SK-N-SH treated with all-trans-retinoic acid at 6 μM for 48 hours (cell line): ENCODE results near the gene GABBR1.

Experiments used
- CSDC2 ChIP-seq: fragments of 250-450 bp; sonication (Bioruptor Pico); IDR thresholded peaks from 2 replicates; pipeline ENCODE4 v1.5.0; 2020; ENCODE audit warnings: mild to moderate bottlenecking, moderate library complexity
- ESRRG ChIP-seq: fragments of 250-450 bp; sonication (Bioruptor Pico); IDR thresholded peaks from 2 replicates; pipeline ENCODE4 v1.6.1; 2021; ENCODE audit warnings: mild to moderate bottlenecking
- GLIS3 ChIP-seq: fragments of 250-450 bp; sonication (Bioruptor Pico); IDR thresholded peaks from 2 replicates; pipeline ENCODE4 v1.5.0; 2020; ENCODE audit warnings: mild to moderate bottlenecking, moderate library complexity
- ISL1 ChIP-seq: fragments of 250-450 bp; sonication (Bioruptor Pico); IDR thresholded peaks from 2 replicates; pipeline ENCODE4 v2.1.2; 2022; ENCODE audit warnings: mild to moderate bottlenecking, moderate library complexity
- OSR1 ChIP-seq: fragments of 250-450 bp; sonication (Bioruptor Pico); IDR thresholded peaks from 2 replicates; pipeline ENCODE4 v1.8.0; 2022; ENCODE audit warnings: moderate library complexity, mild to moderate bottlenecking, inconsistent platforms
- PATZ1 ChIP-seq: fragments of 250-450 bp; sonication (Bioruptor Pico); IDR thresholded peaks from 2 replicates; pipeline ENCODE4 v1.8.0; 2020; ENCODE audit warnings: mild to moderate bottlenecking, moderate library complexity, borderline replicate concordance
- PPARA ChIP-seq: fragments of 250-450 bp; sonication (Bioruptor Pico); IDR thresholded peaks from 2 replicates; pipeline ENCODE4 v1.5.0; 2020; ENCODE audit warnings: mild to moderate bottlenecking, borderline replicate concordance
- RARB ChIP-seq: fragments of 250-450 bp; sonication (Bioruptor Pico); IDR thresholded peaks from 2 replicates; pipeline ENCODE4 v1.8.0; 2021; ENCODE audit warnings: mild to moderate bottlenecking, moderate library complexity
- SNAI2 ChIP-seq: fragments of 250-450 bp; sonication (Bioruptor Pico); IDR thresholded peaks from 2 replicates; pipeline ENCODE4 v1.5.0; 2020; ENCODE audit warnings: mild to moderate bottlenecking, moderate library complexity
- TCF4 ChIP-seq: fragments of 250-450 bp; sonication (Bioruptor Pico); IDR thresholded peaks from 2 replicates; pipeline ENCODE4 v1.8.0; 2021; ENCODE audit warnings: mild to moderate bottlenecking, moderate library complexity, borderline replicate concordance
- TF ChIP-seq, protein P1 (sequence below): fragments of 250-450 bp; sonication (Bioruptor Pico); IDR thresholded peaks from 2 replicates; pipeline ENCODE4 v1.5.1; 2021; ENCODE audit warnings: mild to moderate bottlenecking, moderate library complexity

- TF ChIP-seq ESRRG (CRISPR knock-in tag) (no peak), SNAI2 (CRISPR knock-in tag) (no peak), GLIS3 (no peak), RARB (CRISPR knock-in tag) (no peak), CSDC2 (CRISPR knock-in tag) (no peak), ISL1 (CRISPR knock-in tag) (no peak), PATZ1 (CRISPR knock-in tag) (no peak), OSR1 (no peak), PPARA (CRISPR knock-in tag) (no peak), TCF4 (no peak)
- TF ChIP-seq, protein P1, sequence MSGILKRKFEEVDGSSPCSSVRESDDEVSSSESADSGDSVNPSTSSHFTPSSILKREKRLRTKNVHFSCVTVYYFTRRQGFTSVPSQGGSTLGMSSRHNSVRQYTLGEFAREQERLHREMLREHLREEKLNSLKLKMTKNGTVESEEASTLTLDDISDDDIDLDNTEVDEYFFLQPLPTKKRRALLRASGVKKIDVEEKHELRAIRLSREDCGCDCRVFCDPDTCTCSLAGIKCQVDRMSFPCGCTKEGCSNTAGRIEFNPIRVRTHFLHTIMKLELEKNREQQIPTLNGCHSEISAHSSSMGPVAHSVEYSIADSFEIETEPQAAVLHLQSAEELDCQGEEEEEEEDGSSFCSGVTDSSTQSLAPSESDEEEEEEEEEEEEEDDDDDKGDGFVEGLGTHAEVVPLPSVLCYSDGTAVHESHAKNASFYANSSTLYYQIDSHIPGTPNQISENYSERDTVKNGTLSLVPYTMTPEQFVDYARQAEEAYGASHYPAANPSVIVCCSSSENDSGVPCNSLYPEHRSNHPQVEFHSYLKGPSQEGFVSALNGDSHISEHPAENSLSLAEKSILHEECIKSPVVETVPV (CRISPR knock-in tag): no peak
Measured at GRCh38 chr6:29632789-29633533, at the start of gene GABBR1.
